ENCODE measurements around the gene CDH23. TPM values are rescaled to one million over a fixed set of nuclear protein-coding genes. Genes with fewer than 3 reads are reported as not detected.
A peak's percentile ranks its signal among the peaks of the same experiment; 100 is the strongest.

The CDH23 gene
- total and polyA plus RNA-seq, 10 of the 15 experiments (the other 5 are each of a cell fraction or from before 2014, with no cell fraction given) = 0.09 to 0.40 (median 0.15) TPM; not detected in 1

GRCh38 chr10:71697938-71698709 lies 301.4 kb downstream of the CDH23 start:
- H3K4me2 ChIP-seq (ENCODE audit: control insufficient read depth, insufficient read depth) = peak overlapping the region; percentile 15; the same call in 1 of the 2 replicates
- FAIRE-seq (no peak), DNase-seq (ENCODE audit: low read depth, low spot score) (peak; percentile 38), ATAC-seq (peak; percentile 21)
- ChIA-PET CTCF (interaction anchor here (0.6 to 8.9 kb wide), 39 partner anchors 8 to 394 kb away, joined by 3 to 116 read pairs (median 5); partner anchors contain the start of genes C10orf105, CDH23, SLC29A3 and VSIR), RAD21 (ENCODE audit: unreplicated experiment) (interaction anchor here (0.6 to 7.2 kb wide), 19 partner anchors 10 to 382 kb away, joined by 3 to 53 read pairs (median 8); partner anchors contain the start of genes PSAP, SLC29A3 and VSIR), SMC1A (ENCODE audit: uncharacterized antibody, unreplicated experiment) (interaction anchor here (0.6 to 5.9 kb wide), 25 partner anchors 9 to 379 kb away, joined by 3 to 51 read pairs (median 4); partner anchors contain the start of genes SLC29A3 and VSIR), POLR2A (interaction anchor here (0.7 to 2.3 kb wide), 5 partner anchors 33 to 322 kb away, joined by 3 to 9 read pairs (median 5); partner anchors contain the start of gene VSIR)
- no peaks in the 10 kb centered on the region for H3K36me3 ChIP-seq (ENCODE audit: control insufficient read depth in 2 of 2, insufficient read depth in 2 of 2, low read length in 1 of 2)
- H3K9ac ChIP-seq (ENCODE audit: control insufficient read depth, insufficient read depth, low read length) = no peak overlapping the region
- 0% methylated on average over 7 of the region's 7 CpGs for WGBS (ENCODE audit: insufficient coverage, insufficient replicate concordance, low lambda C conversion rate, missing lambda C conversion rate)
- H3K79me2 ChIP-seq (ENCODE audit: control insufficient read depth, insufficient read depth, low read length) = no peaks in the 10 kb centered on the region
- peaks cover 62% of the 10 kb centered on the region for H3K4me1 ChIP-seq (ENCODE audit: control insufficient read depth, insufficient read depth, low read length)
- in situ Hi-C loops (cut with MboI) (no loop called here), intact Hi-C loops (cut with micrococcal nuclease; ENCODE audit: unreplicated experiment) (loop anchor here (5.0 to 10.0 kb wide), 3 partner anchors 56 to 316 kb away; no protein-coding TSS in a partner anchor)
- no peaks in the 10 kb centered on the region for H3K9me3 ChIP-seq (replicated peaks; ENCODE audit: control insufficient read depth, insufficient read depth, low read length)
- no peak overlapping the region for H3K4me3 ChIP-seq
- no peaks in the 10 kb centered on the region for H4K20me1 ChIP-seq (ENCODE audit: control insufficient read depth, insufficient read depth)
- no peak overlapping the region for H3K27ac ChIP-seq (ENCODE audit: control insufficient read depth, insufficient read depth)
- no peak overlapping the region for H2AFZ ChIP-seq (ENCODE audit: control insufficient read depth, low read depth, low read length)
- BruUV-seq (replicated peaks) = no TSS peak
- H3K27me3 ChIP-seq (replicated peaks in 1 of 2; ENCODE audit: control insufficient read depth in 2 of 2, insufficient read depth in 2 of 2, low read length in 1 of 2) = no peaks in the 10 kb centered on the region
- TF ChIP-seq SIN3A (IDR thresholded peaks at IDR 0.05; ENCODE audit: low read depth, low read length) = no peak
- no peak for TF ChIP-seq MYC (IDR thresholded peaks at IDR 0.05; ENCODE audit: insufficient read depth, insufficient read length, insufficient replicate concordance, low read length, severe bottlenecking)
- no peak for TF ChIP-seq RCOR1 (conservative IDR thresholded peaks at IDR 0.05; ENCODE audit: low read depth, low read length)
- no peak for TF ChIP-seq RAD51 (IDR thresholded peaks at IDR 0.05)
- TF ChIP-seq HCFC1 (IDR thresholded peaks at IDR 0.05; ENCODE audit: low read length) = no peak
- TF ChIP-seq TCF7 (IDR thresholded peaks at IDR 0.05; ENCODE audit: borderline replicate concordance) = no peak
- no peak for TF ChIP-seq TAF1 (IDR thresholded peaks at IDR 0.05; ENCODE audit: borderline replicate concordance, low read depth, low read length)
- no peak for TF ChIP-seq USF2 (IDR thresholded peaks at IDR 0.05; ENCODE audit: borderline replicate concordance, low read depth, low read length)
- no peak for TF ChIP-seq ZSCAN29 (IDR thresholded peaks at IDR 0.05)
- peak; percentile 44; the same call in 1 of the 2 replicates for TF ChIP-seq RELB (IDR thresholded peaks at IDR 0.05; ENCODE audit: low read depth)
- TF ChIP-seq ZBED1 (IDR thresholded peaks at IDR 0.05; ENCODE audit: borderline replicate concordance) = no peak
- TF ChIP-seq SUPT20H (IDR thresholded peaks at IDR 0.05; ENCODE audit: borderline replicate concordance, control insufficient read depth, low read depth, low read length) = no peak
- TF ChIP-seq JUND (IDR thresholded peaks at IDR 0.05; ENCODE audit: low read depth, low read length) = no peak
- TF ChIP-seq SIX5 (IDR thresholded peaks at IDR 0.05; ENCODE audit: low read depth, low read length, severe bottlenecking) = no peak
- TF ChIP-seq NFIC (IDR thresholded peaks at IDR 0.05; ENCODE audit: low read depth, low read length) = peak; percentile 77
- TF ChIP-seq SMAD5 (IDR thresholded peaks at IDR 0.05; ENCODE audit: low read depth) = no peak
- peak; percentile 65 for TF ChIP-seq MEF2B (IDR thresholded peaks at IDR 0.05; ENCODE audit: partially characterized antibody, poor library complexity, severe bottlenecking)
- TF ChIP-seq FOXK2 (IDR thresholded peaks at IDR 0.05) = no peak
- TF ChIP-seq SPI1 (IDR thresholded peaks at IDR 0.05; ENCODE audit: borderline replicate concordance, insufficient read depth, low read depth, low read length) = no peak
- peak; percentile 62 for TF ChIP-seq TCF3 (IDR thresholded peaks at IDR 0.05; ENCODE audit: borderline replicate concordance, insufficient read depth, low read depth, low read length)
- TF ChIP-seq CREB1 (IDR thresholded peaks at IDR 0.05; ENCODE audit: low read depth) = no peak; the same call in 1 of the 2 replicates
- TF ChIP-seq EED (IDR thresholded peaks at IDR 0.05; ENCODE audit: low read depth) = no peak

Data from GM12878 (cell line).